Adrenal gland (tissue), 5 donors: ENCODE measurements around the gene NBEAL2.

ENCODE experiments used
- CTCF ChIP-seq, 6 experiments: fragments of 450-650 bp in 4 of 6; fragments of 200-600 bp in 2 of 6; sonication (generic) in 1 of 6; IDR thresholded peaks; 1 replicate in 5 of 6; 2 replicates in 1 of 6; pipeline versions ENCODE4 v1.5.1 to v1.8.0; 2016 to 2021; ENCODE audit warnings: antibody characterized with exemption in 6 of 6, mild to moderate bottlenecking in 2 of 6, moderate library complexity in 1 of 6
- POLR2A ChIP-seq, 2 donors: fragments of 450-650 bp; IDR thresholded peaks; one replicate each; pipeline ENCODE4 v1.6.1; 2017; ENCODE audit warnings: antibody characterized with exemption in 2 of 2, mild to moderate bottlenecking in 2 of 2, moderate library complexity in 1 of 2
- donor health status: DM: no; HTN: no; CAD: no.

GRCh38 chr3:46989146-46989810 is 9.8 kb downstream of the NBEAL2 start:
- TF ChIP-seq CTCF (IDR thresholded peaks at IDR 0.05) (no peak), POLR2A (IDR thresholded peaks at IDR 0.05) (no peak)
